GM12878 (cell line): ENCODE measurements around the gene SINHCAF. TPM values are rescaled to one million over a fixed set of nuclear protein-coding genes. Genes with fewer than 3 reads are reported as not detected.

Experiments used
- ATAC-seq: fragments of 200-7000 bp; cut with Tn5 transposase; 3 replicates; pipeline ENCODE4 v1.9.1; 2020; ENCODE audit warnings: mild to moderate bottlenecking, moderate library complexity
- BruUV-seq: library from RNA; stranded (reverse); fragments of 400-500 nt; replicated peaks from 2 replicates; lab custom pipeline; 2021; lab: Mats Ljungman, UMichigan
- CTCF ChIA-PET: fragments of 300-600 bp; sonication (Branson Sonifier 250); formaldehyde crosslinking; extraction: SDS; loops from one replicate; lab custom pipeline; 2021; ENCODE audit warnings: inconsistent platforms; lab: Yijun Ruan, JAX
- POLR2A ChIA-PET: fragments of 350-600 bp; formaldehyde crosslinking; extraction: SDS; loops from one replicate; lab custom pipeline; 2021; ENCODE audit warnings: inconsistent platforms; lab: Charles Lee
- RAD21 ChIA-PET: fragments of 300-600 bp; sonication (Branson Sonifier 250); formaldehyde crosslinking; loops from one replicate; lab custom pipeline; 2023; ENCODE audit warnings: antibody characterized with exemption; ENCODE audit not compliant: unreplicated experiment; lab: Charles Lee
- SMC1A ChIA-PET: fragments of 300-600 bp; sonication (Branson Sonifier 250); formaldehyde crosslinking; loops from one replicate; lab custom pipeline; 2023; ENCODE audit not compliant: unreplicated experiment, uncharacterized antibody; lab: Charles Lee
- DNase-seq: peaks from one replicate; pipeline ENCODE4 v3.0.0-alpha.2; 2011; ENCODE audit warnings: low read depth, low spot score
- FAIRE-seq: peaks from 3 replicates; lab custom pipeline; 2011; peaks lifted over from hg19 to GRCh38; lab: Jason Lieb, UNC
- H2AFZ ChIP-seq: 2 replicates; pipeline ENCODE4 v1.6.0; 2011; ENCODE audit warnings: low read depth, low read length, control low read depth; ENCODE audit not compliant: control insufficient read depth
- H3K27ac ChIP-seq: 2 replicates; pipeline ENCODE4 v1.5.1; 2011; ENCODE audit warnings: control low read depth; ENCODE audit not compliant: control insufficient read depth, insufficient read depth
- H3K27me3 ChIP-seq, 2 experiments: replicated peaks in 1 of 2; 2 replicates each; pipeline versions ENCODE4 v1.6.0 to v1.6.1; 2011; ENCODE audit warnings: low read length in 1 of 2; ENCODE audit not compliant: control insufficient read depth in 2 of 2, insufficient read depth in 2 of 2
- H3K36me3 ChIP-seq, 2 experiments: 2 replicates each; pipeline ENCODE4 v1.5.1; 2011; ENCODE audit warnings: low read length in 1 of 2; ENCODE audit not compliant: control insufficient read depth in 2 of 2, insufficient read depth in 2 of 2
- H3K4me1 ChIP-seq: 2 replicates; pipeline ENCODE4 v1.6.1; 2011; ENCODE audit warnings: mild to moderate bottlenecking, low read length, moderate library complexity, mixed read lengths; ENCODE audit not compliant: control insufficient read depth, insufficient read depth
- H3K4me2 ChIP-seq: 2 replicates; pipeline ENCODE4 v1.6.0; 2011; ENCODE audit warnings: control low read depth; ENCODE audit not compliant: control insufficient read depth, insufficient read depth
- H3K4me3 ChIP-seq: fragments of 200-600 bp; sonication (generic); 2 replicates; pipeline ENCODE4 v1.5.1; 2016
- H3K79me2 ChIP-seq: 2 replicates; pipeline ENCODE4 v1.6.0; 2011; ENCODE audit warnings: low read length; ENCODE audit not compliant: control insufficient read depth, insufficient read depth
- H3K9ac ChIP-seq: 2 replicates; pipeline ENCODE4 v1.8.0; 2011; ENCODE audit warnings: low read length, control low read depth, mixed read lengths; ENCODE audit not compliant: control insufficient read depth, insufficient read depth
- H3K9me3 ChIP-seq: replicated peaks from 3 replicates; pipeline ENCODE4 v1.5.1; 2011; ENCODE audit warnings: mild to moderate bottlenecking, low read length; ENCODE audit not compliant: control insufficient read depth, insufficient read depth
- H4K20me1 ChIP-seq: 2 replicates; pipeline ENCODE4 v1.6.0; 2011; ENCODE audit not compliant: control insufficient read depth, insufficient read depth
- CEBPB ChIP-seq, 2 experiments: fragments of 150-350 bp in 1 of 2; IDR thresholded peaks; 2 replicates each; pipeline ENCODE4 v1.6.1; 2012 to 2014; ENCODE audit warnings: low read depth in 2 of 2, low read length in 2 of 2, borderline replicate concordance in 1 of 2, inconsistent platforms in 1 of 2
- CHD2 ChIP-seq: IDR thresholded peaks from 2 replicates; pipeline ENCODE4 v1.6.1; 2011; ENCODE audit warnings: low read depth, low read length, improper control_type of control experiment, borderline replicate concordance
- GABPA ChIP-seq: IDR thresholded peaks from 2 replicates; pipeline ENCODE4 v1.6.1; 2014; ENCODE audit warnings: antibody characterized with exemption, low read depth, mild to moderate bottlenecking, inconsistent platforms
- USF2 ChIP-seq: IDR thresholded peaks from 2 replicates; pipeline ENCODE4 v1.6.1; 2011; ENCODE audit warnings: low read depth, low read length, improper control_type of control experiment, borderline replicate concordance
- WGBS: methylation state at CpG from one replicate; pipeline ENCODE4 v1.1.6; 2016; ENCODE audit warnings: low lambda C conversion rate; ENCODE audit not compliant: insufficient replicate concordance, insufficient coverage; ENCODE audit errors: missing lambda C conversion rate; 5-methylcytosine and 5-hydroxymethylcytosine counted together
- in situ Hi-C: fragments of 300-500 bp; cut with MboI; formaldehyde crosslinking; loops from 9 replicates; pipeline ENCODE4 v1.14.3; 2018; ENCODE audit warnings: mixed read lengths
- intact Hi-C: fragments of 100-400 bp; cut with micrococcal nuclease; formaldehyde crosslinking; loops from one replicate; pipeline ENCODE4 v1.14.2; 2022; ENCODE audit not compliant: unreplicated experiment
- polyA plus RNA-seq, 11 experiments: library from polyadenylated mRNA; depleted of rRNA in 4 of 11; unstranded in 6 of 11; stranded (reverse) in 5 of 11; fragments of >200 nt; fragmentation: Nextera tagmentation in 4 of 11; fragmentation: Illumina TruSeq in 1 of 11; extraction: Ambion mirVana in 4 of 11; extraction: Trizol in 1 of 11; gene quantifications; 1 replicate in 1 of 11; 2 replicates in 10 of 11; pipeline versions ENCODE4 v1.2.1 to v1.2.3, GENCODE V29; 2011 to 2016; ENCODE audit warnings: inconsistent platforms in 2 of 11, missing spikeins in 2 of 11, low read depth in 1 of 11
- total RNA-seq, 4 experiments: library from RNA; depleted of rRNA in 3 of 4; stranded (reverse); fragments of >200 nt in 3 of 4; fragmentation: Illumina TruSeq in 1 of 4; extraction: Trizol in 1 of 4; gene quantifications; 2 replicates each; pipeline versions ENCODE4 v1.2.1 to v1.2.3, GENCODE V29; 2013 to 2021
- TF ChIP-seq, protein P1 (sequence below): fragments of 450-650 bp; formaldehyde crosslinking; IDR thresholded peaks from 2 replicates; pipeline ENCODE4 v1.5.0; 2022; ENCODE audit warnings: mild to moderate bottlenecking, missing genetic modification characterization

Gene SINHCAF
- total and polyA plus RNA-seq, 10 of the 15 experiments (the other 5 are each of a cell fraction or from before 2014, with no cell fraction given), result 60.4 to 156 (median 90.3) TPM

GRCh38 chr12:31321186-31321896, 4.6 kb downstream of the SINHCAF start:
- peak overlapping the region; percentile 89 for H3K9ac ChIP-seq
- no peaks in the 10 kb centered on the region for H4K20me1 ChIP-seq
- intact Hi-C loops, result loop anchor here (5.0 kb wide), 1 partner anchor 316 kb away; no protein-coding TSS in a partner anchor
- no TSS peak for BruUV-seq
- in situ Hi-C loops, result no loop called here
- no peaks in the 10 kb centered on the region for H3K27me3 ChIP-seq
- H3K27ac ChIP-seq, result peak overlapping the region; percentile 95
- TF ChIP-seq GABPA, result no peak
- FAIRE-seq (no peak), DNase-seq (no peak), ATAC-seq (no peak)
- H3K9me3 ChIP-seq, result no peaks in the 10 kb centered on the region
- POLR2A ChIA-PET, result interaction anchor here (0.7 to 4.1 kb wide), 4 partner anchors 20 to 406 kb away, joined by 3 to 42 read pairs (median 4); no protein-coding TSS in a partner anchor
- peaks cover 97% of the 10 kb centered on the region for H3K79me2 ChIP-seq
- H3K36me3 ChIP-seq, result no peaks in the 10 kb centered on the region
- H2AFZ ChIP-seq, result no peak overlapping the region
- peak overlapping the region; percentile 92; the same call in 1 of the 2 replicates for H3K4me3 ChIP-seq
- peak overlapping the region; percentile 85 for H3K4me2 ChIP-seq
- peaks cover 13% of the 10 kb centered on the region; the same call in 1 of the 2 replicates for H3K4me1 ChIP-seq
- CTCF ChIA-PET, result interaction anchor here (0.5 to 5.0 kb wide), 3 partner anchors 23 to 626 kb away, joined by 3 to 26 read pairs (median 11); partner anchors contain the start of gene IPO8
- 1% methylated on average over 4 of the region's 4 CpGs for WGBS
- SMC1A ChIA-PET, result interaction anchor here (1.0 to 6.2 kb wide), 3 partner anchors 22 to 50 kb away, joined by 4 to 78 read pairs (median 21); no protein-coding TSS in a partner anchor
- RAD21 ChIA-PET, result interaction anchor here (0.8 to 3.1 kb wide), 7 partner anchors 21 to 786 kb away, joined by 3 to 36 read pairs (median 3); partner anchors contain the start of gene BICD1

DNA sequence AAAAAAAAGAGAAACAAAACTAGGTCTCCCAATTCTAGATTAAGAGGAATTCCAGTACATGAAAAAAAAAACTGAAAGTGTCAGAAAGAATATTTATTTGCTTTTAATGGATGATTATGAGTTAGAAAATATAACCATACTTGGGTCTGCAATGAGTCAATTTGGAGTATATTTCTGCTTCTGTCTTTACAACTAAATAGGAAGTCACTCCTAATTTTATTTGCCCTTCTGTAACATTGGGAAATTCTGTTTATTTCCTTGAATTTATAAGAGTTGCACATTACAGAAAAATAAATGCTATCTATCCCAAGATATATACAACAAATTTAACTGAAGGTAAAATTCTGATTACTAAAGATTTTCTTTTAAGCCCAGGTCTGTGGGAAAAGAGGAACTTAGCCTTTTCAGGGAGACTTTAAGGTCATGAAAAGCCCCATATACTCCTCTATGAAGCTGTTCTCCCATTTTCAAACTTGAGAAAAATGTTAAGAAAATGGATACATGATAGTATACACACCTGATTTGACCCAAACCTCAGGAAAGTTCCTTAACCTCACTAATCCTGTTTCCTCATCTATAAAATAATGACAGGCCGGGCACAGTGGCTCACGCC, 7.2 kb downstream of the SINHCAF start:
- intact Hi-C loops (no loop called here), in situ Hi-C loops (no loop called here)
- POLR2A ChIA-PET, result interaction anchor here (1.0 to 3.1 kb wide), 3 partner anchors 11 to 38 kb away, joined by 3 to 34 read pairs (median 5); no protein-coding TSS in a partner anchor
- CTCF ChIA-PET, result interaction anchor here (5.0 kb wide), 1 partner anchor 47 kb away, joined by 26 read pairs; no protein-coding TSS in a partner anchor
- peaks cover 18% of the 10 kb centered on the region; the same call in 1 of the 2 replicates for H3K4me1 ChIP-seq
- no peaks in the 10 kb centered on the region for H3K9me3 ChIP-seq
- H3K27ac ChIP-seq, result peak overlapping the region; percentile 95
- FAIRE-seq (no peak), ATAC-seq (no peak), DNase-seq (no peak)
- H2AFZ ChIP-seq, result no peak overlapping the region
- RAD21 ChIA-PET, result interaction anchor here (1.2 to 3.1 kb wide), 2 partner anchors 20 to 47 kb away, joined by 6 to 36 read pairs; no protein-coding TSS in a partner anchor
- no peaks in the 10 kb centered on the region for H4K20me1 ChIP-seq
- H3K9ac ChIP-seq, result peak overlapping the region; percentile 65
- H3K36me3 ChIP-seq, result peaks cover 0 to 6% of the 10 kb centered on the region in 2 experiments; a peak in 2 of 4 replicates
- no peaks in the 10 kb centered on the region for H3K27me3 ChIP-seq
- peaks cover 100% of the 10 kb centered on the region for H3K79me2 ChIP-seq
- SMC1A ChIA-PET, result interaction anchor here (1.2 to 6.2 kb wide), 2 partner anchors 15 to 20 kb away, joined by 3 to 78 read pairs; no protein-coding TSS in a partner anchor
- no TSS peak for BruUV-seq
- H3K4me2 ChIP-seq, result peak overlapping the region; percentile 85
- H3K4me3 ChIP-seq, result peak overlapping the region; percentile 92
- WGBS, result 2% methylated on average over 2 of the region's 2 CpGs
- TF ChIP-seq CHD2, result no peak
- TF ChIP-seq USF2, result no peak
- no peak for TF ChIP-seq CEBPB (IDR thresholded peaks at IDR 0.05; ENCODE audit: borderline replicate concordance in 1 of 2, low read depth in 2 of 2, low read length in 2 of 2)
- TF ChIP-seq, protein P1, sequence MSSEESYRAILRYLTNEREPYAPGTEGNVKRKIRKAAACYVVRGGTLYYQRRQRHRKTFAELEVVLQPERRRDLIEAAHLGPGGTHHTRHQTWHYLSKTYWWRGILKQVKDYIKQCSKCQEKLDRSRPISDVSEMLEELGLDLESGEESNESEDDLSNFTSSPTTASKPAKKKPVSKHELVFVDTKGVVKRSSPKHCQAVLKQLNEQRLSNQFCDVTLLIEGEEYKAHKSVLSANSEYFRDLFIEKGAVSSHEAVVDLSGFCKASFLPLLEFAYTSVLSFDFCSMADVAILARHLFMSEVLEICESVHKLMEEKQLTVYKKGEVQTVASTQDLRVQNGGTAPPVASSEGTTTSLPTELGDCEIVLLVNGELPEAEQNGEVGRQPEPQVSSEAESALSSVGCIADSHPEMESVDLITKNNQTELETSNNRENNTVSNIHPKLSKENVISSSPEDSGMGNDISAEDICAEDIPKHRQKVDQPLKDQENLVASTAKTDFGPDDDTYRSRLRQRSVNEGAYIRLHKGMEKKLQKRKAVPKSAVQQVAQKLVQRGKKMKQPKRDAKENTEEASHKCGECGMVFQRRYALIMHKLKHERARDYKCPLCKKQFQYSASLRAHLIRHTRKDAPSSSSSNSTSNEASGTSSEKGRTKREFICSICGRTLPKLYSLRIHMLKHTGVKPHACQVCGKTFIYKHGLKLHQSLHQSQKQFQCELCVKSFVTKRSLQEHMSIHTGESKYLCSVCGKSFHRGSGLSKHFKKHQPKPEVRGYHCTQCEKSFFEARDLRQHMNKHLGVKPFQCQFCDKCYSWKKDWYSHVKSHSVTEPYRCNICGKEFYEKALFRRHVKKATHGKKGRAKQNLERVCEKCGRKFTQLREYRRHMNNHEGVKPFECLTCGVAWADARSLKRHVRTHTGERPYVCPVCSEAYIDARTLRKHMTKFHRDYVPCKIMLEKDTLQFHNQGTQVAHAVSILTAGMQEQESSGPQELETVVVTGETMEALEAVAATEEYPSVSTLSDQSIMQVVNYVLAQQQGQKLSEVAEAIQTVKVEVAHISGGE, result no peak
- TF ChIP-seq GABPA, result no peak
